ENCODE results near the gene SLC51A.

GRCh38 chr3:196189566-196190347 lies 26.6 kb upstream of the SLC51A start:
- TF ChIP-seq POLR2A (IDR thresholded peaks at IDR 0.05) = no peak
- TF ChIP-seq CTCF (IDR thresholded peaks at IDR 0.05) = no peak
- no peak for TF ChIP-seq EP300 (IDR thresholded peaks at IDR 0.05)

Data from gastroesophageal sphincter (tissue), 3 donors.